ENCODE results near the gene PCCA. TPM values are rescaled to one million over a fixed set of nuclear protein-coding genes. Genes with fewer than 3 reads are reported as not detected.

The PCCA gene
- total RNA-seq, 1 experiment from 2014 or later = 8.9 TPM

GRCh38 chr13:100515410-100515800 lies 426.5 kb downstream of the PCCA start:
- Mint-ChIP-seq H3K9me3 (ENCODE audit: low read depth, unreplicated experiment) (no peaks in the 10 kb centered on the region), H3K27me3 (ENCODE audit: unreplicated experiment) (no peaks in the 10 kb centered on the region), H3K27ac (ENCODE audit: unreplicated experiment) (no peak overlapping the region), H3K4me3 (ENCODE audit: low read depth, unreplicated experiment) (no peak overlapping the region), H3K4me1 (ENCODE audit: low read depth, unreplicated experiment) (no peaks in the 10 kb centered on the region), H3K36me3 (ENCODE audit: insufficient read depth, unreplicated experiment) (no peaks in the 10 kb centered on the region)
- intact Hi-C loops (cut with micrococcal nuclease; ENCODE audit: unreplicated experiment) = loop anchor here (2.0 to 10.0 kb wide), 4 partner anchors 73 to 861 kb away; no protein-coding TSS in a partner anchor
- DNase-seq = no peak
- CTCF ChIA-PET = interaction anchor here (0.6 to 1.2 kb wide), 3 partner anchors 443 to 860 kb away, joined by 3 to 5 read pairs (median 3); no protein-coding TSS in a partner anchor
- no peak for TF ChIP-seq CTCF (IDR thresholded peaks at IDR 0.05; ENCODE audit: unreplicated experiment)
- no TSS peak for BruUV-seq (replicated peaks)

GRCh38 chr13:100517135-100517534 lies 428.2 kb downstream of the PCCA start:
- BruUV-seq (replicated peaks) = no TSS peak
- CTCF ChIA-PET = interaction anchor here (0.5 to 1.6 kb wide), 2 partner anchors 282 to 569 kb away, joined by 3 to 4 read pairs; no protein-coding TSS in a partner anchor
- no peak for TF ChIP-seq CTCF (IDR thresholded peaks at IDR 0.05; ENCODE audit: unreplicated experiment)
- H3K27ac Mint-ChIP-seq (ENCODE audit: unreplicated experiment) = no peak overlapping the region
- H3K4me3 Mint-ChIP-seq (ENCODE audit: low read depth, unreplicated experiment) = peak overlapping the region; percentile 37
- intact Hi-C loops (cut with micrococcal nuclease; ENCODE audit: unreplicated experiment) = loop anchor here (5.0 to 10.0 kb wide), 2 partner anchors 280 to 862 kb away; no protein-coding TSS in a partner anchor
- no peaks in the 10 kb centered on the region for H3K27me3 Mint-ChIP-seq (ENCODE audit: unreplicated experiment)
- H3K4me1 Mint-ChIP-seq (ENCODE audit: low read depth, unreplicated experiment) = no peaks in the 10 kb centered on the region
- no peaks in the 10 kb centered on the region for H3K9me3 Mint-ChIP-seq (ENCODE audit: low read depth, unreplicated experiment)
- peak; percentile 12 for DNase-seq
- H3K36me3 Mint-ChIP-seq (ENCODE audit: insufficient read depth, unreplicated experiment) = no peaks in the 10 kb centered on the region

- no peaks in the 10 kb centered on the region for H3K4me1 Mint-ChIP-seq (ENCODE audit: low read depth, unreplicated experiment)
- no TSS peak for BruUV-seq (replicated peaks)
Observed at GRCh38 chr13:100517728-100518127, 428.8 kb downstream of the PCCA start.

GRCh38 chr13:100518394-100519062 lies 429.6 kb downstream of the PCCA start:
- intact Hi-C loops (cut with micrococcal nuclease; ENCODE audit: unreplicated experiment) = loop anchor here (5.0 to 10.0 kb wide), 2 partner anchors 281 to 864 kb away; no protein-coding TSS in a partner anchor
- BruUV-seq (replicated peaks) = no TSS peak
- no peak for DNase-seq
- Mint-ChIP-seq H3K9me3 (ENCODE audit: low read depth, unreplicated experiment) (no peaks in the 10 kb centered on the region), H3K4me3 (ENCODE audit: low read depth, unreplicated experiment) (peak overlapping the region; percentile 37), H3K27me3 (ENCODE audit: unreplicated experiment) (no peaks in the 10 kb centered on the region), H3K4me1 (ENCODE audit: low read depth, unreplicated experiment) (no peaks in the 10 kb centered on the region), H3K36me3 (ENCODE audit: insufficient read depth, unreplicated experiment) (no peaks in the 10 kb centered on the region), H3K27ac (ENCODE audit: unreplicated experiment) (no peak overlapping the region)
- CTCF ChIA-PET = no interaction called here
- no peak for TF ChIP-seq CTCF (IDR thresholded peaks at IDR 0.05; ENCODE audit: unreplicated experiment)

More at GRCh38 chr13:100517728-100518127, 428.8 kb downstream of the PCCA start:
- intact Hi-C loops (cut with micrococcal nuclease; ENCODE audit: unreplicated experiment) = loop anchor here (5.0 to 10.0 kb wide), 2 partner anchors 280 to 863 kb away; no protein-coding TSS in a partner anchor
- CTCF ChIA-PET = no interaction called here
- H3K4me3 Mint-ChIP-seq (ENCODE audit: low read depth, unreplicated experiment) = peak overlapping the region; percentile 37
- H3K27me3 Mint-ChIP-seq (ENCODE audit: unreplicated experiment) = no peaks in the 10 kb centered on the region
- no peaks in the 10 kb centered on the region for H3K9me3 Mint-ChIP-seq (ENCODE audit: low read depth, unreplicated experiment)
- no peaks in the 10 kb centered on the region for H3K36me3 Mint-ChIP-seq (ENCODE audit: insufficient read depth, unreplicated experiment)
- no peak for DNase-seq
- no peak for TF ChIP-seq CTCF (IDR thresholded peaks at IDR 0.05; ENCODE audit: unreplicated experiment)
- H3K27ac Mint-ChIP-seq (ENCODE audit: unreplicated experiment) = no peak overlapping the region
